ENCODE measurements around the gene CDKAL1.

Gene CDKAL1

GRCh38 chr6:20947977-20948376, 413.7 kb downstream of the CDKAL1 start:
- DNase-seq (ENCODE audit: low read depth in 1 of 2, low spot score in 1 of 2) = no peak

DNA sequence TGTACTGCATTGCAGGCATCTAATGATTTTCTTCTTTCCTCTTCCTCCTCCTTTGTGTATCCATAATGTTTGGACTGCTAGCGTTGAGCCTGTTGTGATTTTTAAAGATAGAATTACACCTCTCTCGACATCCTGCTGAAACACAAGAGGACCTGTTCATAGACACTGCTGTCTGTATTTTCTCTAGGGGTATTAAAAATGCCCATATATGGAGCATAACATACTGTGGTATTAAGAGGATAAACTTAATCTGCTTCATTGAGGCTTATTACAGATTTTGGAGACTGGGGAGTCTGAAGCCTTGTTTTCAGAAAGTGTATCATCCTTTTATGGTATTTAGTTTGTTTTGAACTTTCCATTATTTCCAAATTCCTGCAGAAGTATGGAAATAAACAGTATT, 414.3 kb downstream of the CDKAL1 start:
- no peak for DNase-seq (ENCODE audit: low read depth in 1 of 2, low spot score in 1 of 2)

DNA sequence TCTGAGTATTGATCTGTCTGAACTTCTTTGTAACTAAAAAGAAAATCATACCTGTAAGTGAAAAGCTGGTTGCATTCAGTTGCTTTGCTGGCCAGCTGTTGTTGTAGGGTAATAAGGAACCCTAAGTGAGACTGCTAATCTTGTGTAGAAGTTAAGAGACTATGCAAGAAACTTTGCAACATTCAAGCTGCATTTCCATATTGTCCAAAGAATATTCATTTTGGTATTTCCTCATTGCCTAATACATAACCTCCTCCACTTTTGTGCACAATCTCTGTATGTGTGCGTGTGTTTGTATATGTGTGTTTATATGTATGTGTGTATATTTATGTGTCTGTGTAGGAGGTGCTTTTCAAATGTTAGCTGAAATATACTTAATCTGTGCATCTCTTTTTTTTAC, 414.9 kb downstream of the CDKAL1 start:
- DNase-seq (ENCODE audit: low read depth in 1 of 2, low spot score in 1 of 2) = no peak

DNA sequence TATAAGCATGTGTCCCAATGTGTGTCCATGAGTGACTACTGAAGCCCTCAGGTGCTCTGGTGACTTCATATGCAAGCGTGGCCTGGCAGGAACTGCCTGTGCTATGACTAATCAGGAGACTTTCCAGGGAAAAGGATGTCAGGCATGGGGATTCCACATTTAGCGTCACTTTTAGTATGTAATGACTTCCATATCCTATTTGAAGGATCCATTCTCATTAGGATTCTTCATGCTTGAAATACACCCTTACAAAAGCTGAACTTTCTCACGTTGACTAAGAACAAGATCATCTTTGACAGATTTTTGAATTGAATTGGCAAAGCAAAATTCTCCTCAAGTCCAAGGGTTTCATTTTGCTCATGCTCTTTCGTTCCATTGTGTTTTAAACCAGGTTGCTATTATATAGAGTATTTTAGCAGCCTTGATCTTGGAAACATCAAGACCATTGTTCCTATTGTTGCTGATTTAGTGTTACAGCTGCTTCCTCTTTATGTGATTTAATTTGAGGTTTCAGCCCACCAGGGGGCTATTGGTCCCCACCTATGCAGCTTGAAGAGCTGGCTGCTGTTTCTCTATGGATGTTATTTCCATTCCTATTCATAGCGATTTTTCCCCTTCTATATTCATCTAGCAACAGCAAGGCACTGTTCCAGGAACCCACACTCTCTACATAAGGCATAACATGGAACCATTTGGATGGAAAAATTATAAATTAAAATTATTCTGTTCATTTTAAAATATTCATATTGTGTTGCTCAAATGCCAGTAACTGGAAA, 418.6 kb downstream of the CDKAL1 start:
- no peak for DNase-seq (ENCODE audit: low read depth in 1 of 2, low spot score in 1 of 2)

- no peak for DNase-seq (ENCODE audit: low read depth in 1 of 2, low spot score in 1 of 2)
These were observed 420.1 kb downstream of the CDKAL1 start for GRCh38 chr6:20954315-20954714.

GRCh38 chr6:20955131-20955530, 420.9 kb downstream of the CDKAL1 start:
- no peak for DNase-seq (ENCODE audit: low read depth in 1 of 2, low spot score in 1 of 2)

- DNase-seq (ENCODE audit: low read depth in 1 of 2, low spot score in 1 of 2) = no peak
These were observed 421.5 kb downstream of the CDKAL1 start for GRCh38 chr6:20955751-20956150.

DNA sequence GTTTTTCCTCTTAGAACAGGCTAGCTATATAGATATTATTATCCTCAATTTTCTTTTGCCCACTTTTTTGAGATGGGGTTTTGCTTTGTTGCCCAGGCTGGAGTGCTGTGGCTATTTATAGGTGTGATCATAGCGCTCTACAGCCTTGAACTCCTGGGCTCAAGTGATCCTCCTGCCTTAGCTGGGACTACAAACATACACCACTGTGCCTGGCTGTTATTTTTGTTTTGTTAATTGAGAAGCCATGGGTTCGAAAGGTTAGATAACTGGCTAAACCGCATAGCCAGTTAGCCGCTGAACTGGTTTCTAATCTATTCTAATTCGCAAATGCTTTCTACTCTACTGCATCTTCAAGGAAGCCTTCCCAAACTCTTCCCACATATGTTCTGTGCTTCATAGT, 425.8 kb downstream of the CDKAL1 start:
- no peak for DNase-seq (ENCODE audit: low read depth in 1 of 2, low spot score in 1 of 2)

DNA sequence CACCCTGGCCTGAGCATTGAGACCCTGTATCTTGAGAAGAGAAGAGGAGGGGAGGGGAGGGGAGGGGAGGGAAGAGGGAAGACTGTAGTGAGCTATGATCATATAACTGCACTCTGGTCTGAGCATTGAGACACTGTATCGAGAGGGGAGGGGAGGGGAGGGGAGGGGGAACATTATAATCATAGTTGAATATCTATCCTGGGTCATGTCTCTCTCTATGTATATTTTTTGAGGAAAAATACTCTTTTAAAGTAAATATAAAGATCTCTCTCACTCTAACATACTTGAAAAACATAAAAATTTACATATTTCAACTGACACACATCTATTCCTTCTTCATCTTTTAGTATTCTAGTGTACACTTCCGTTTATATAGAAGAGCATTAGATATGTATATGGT, 431.0 kb downstream of the CDKAL1 start:
- DNase-seq (ENCODE audit: low read depth in 1 of 2, low spot score in 1 of 2) = no peak

DNA sequence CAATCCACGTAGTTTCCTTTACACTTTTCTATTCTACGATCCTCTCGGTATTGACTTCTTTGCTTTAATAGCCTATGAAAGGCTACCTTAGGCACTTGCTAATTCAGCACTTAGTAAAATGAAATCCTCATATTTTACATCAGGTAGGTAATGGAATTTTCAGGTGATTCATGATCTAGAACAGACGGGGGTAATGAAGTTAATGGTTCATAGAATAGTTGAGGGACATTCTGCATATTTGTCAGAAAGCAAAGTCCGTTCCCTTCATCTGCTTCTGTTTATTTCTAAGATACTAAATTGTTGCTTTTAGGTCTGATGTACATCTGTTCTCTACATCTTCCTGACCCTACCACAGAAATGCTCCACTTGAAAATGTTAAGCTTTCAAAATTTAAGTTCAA, 431.7 kb downstream of the CDKAL1 start:
- no peak for DNase-seq (ENCODE audit: low read depth in 1 of 2, low spot score in 1 of 2)

DNA sequence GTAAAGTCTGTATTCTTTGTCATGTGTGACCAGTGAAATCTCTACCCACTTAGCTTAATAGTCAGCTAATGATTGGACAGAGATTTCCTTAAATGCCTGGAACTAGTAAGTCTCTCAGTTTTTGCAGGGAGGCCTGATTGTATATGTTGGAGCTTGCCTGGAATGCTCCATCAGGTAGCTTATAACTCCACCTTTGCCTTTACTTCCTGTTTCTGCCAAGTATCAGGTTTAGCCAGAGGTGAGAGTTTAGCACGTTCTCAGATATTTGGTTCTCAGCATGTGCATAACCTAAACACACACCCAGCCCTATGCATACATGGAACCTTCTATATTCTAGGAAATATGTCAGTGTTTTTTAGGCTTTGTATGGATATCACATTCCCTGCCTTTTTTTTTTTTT, 435.3 kb downstream of the CDKAL1 start:
- DNase-seq (ENCODE audit: low read depth in 1 of 2, low spot score in 1 of 2) = no peak

DNA sequence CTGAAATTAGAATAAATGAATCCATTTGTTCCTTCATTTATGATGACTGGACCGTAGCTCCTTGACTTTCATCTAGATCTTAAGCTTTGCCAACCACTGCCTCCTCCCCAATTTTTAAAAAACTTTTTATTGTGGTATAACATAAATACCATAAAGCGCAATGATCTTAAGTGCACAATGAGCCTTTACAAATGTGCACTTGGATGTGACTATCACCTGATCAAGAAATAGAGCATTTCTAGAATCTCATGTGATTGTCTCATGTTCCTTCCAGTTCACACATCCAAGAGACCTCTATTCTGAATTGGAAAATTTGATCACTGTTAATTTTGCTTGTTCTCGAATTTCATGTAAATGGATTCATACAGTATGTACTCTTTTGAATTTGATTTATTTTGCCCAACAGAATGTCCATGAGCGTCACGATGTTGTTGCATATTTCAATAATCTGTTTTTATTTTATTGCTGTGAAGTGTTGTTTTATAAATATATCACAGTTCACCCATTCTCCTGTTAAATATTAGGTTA, 442.2 kb downstream of the CDKAL1 start:
- DNase-seq (ENCODE audit: low read depth in 1 of 2, low spot score in 1 of 2) = no peak

- DNase-seq (ENCODE audit: low read depth in 1 of 2, low spot score in 1 of 2) = no peak
These were observed 443.9 kb downstream of the CDKAL1 start for GRCh38 chr6:20978151-20978614.

- no peak for DNase-seq (ENCODE audit: low read depth in 1 of 2, low spot score in 1 of 2)
These were observed 444.8 kb downstream of the CDKAL1 start for GRCh38 chr6:20979076-20979475.

GRCh38 chr6:20983961-20984360, 449.7 kb downstream of the CDKAL1 start:
- no peak for DNase-seq (ENCODE audit: low read depth in 1 of 2, low spot score in 1 of 2)

DNA sequence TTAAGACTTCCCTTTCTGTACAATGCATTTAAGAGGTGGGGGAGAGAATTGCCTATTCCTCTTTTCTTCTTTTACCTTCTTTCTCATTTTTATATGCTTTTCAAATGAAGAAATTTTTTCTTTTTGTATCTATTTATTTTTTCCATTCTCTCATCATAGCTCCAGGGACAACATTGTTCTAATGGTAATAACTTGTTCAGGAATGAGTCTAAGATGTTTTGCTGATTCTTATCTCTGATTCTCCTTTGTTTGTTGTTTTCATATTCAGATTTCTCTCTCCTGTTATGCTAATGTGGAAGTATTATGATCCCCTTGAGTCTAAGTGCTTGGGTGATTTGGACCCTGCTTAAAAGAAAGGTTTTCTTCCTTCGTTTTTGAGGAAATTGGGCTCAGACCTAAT, 451.6 kb downstream of the CDKAL1 start:
- DNase-seq (ENCODE audit: low read depth in 1 of 2, low spot score in 1 of 2) = no peak

- no peak for DNase-seq (ENCODE audit: low read depth in 1 of 2, low spot score in 1 of 2)
These were observed 457.7 kb downstream of the CDKAL1 start for GRCh38 chr6:20991910-20992309.

GRCh38 chr6:20996099-20996498, 461.8 kb downstream of the CDKAL1 start:
- no peak for DNase-seq (ENCODE audit: low read depth in 1 of 2, low spot score in 1 of 2)

- no peak for DNase-seq (ENCODE audit: low read depth in 1 of 2, low spot score in 1 of 2)
These were observed 463.0 kb downstream of the CDKAL1 start for GRCh38 chr6:20997143-20997769.

DNA sequence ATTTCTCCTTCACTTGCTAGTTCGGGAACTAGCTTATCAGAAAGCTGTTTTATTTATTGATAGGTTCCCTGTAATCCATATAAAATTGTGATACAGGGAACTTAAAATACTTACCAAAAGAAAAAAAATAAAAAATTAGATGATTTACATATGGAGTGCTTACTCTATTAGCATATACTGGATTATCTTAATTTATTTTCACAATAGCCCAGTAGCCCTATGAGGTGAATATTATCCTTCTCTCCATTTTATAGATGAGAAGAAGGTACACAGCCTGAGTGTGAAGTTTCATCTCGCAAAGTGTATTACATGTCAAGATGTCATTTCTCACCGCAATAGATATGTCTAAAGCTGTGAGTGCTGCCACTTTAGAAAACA, 463.5 kb downstream of the CDKAL1 start:
- DNase-seq (ENCODE audit: low read depth in 1 of 2, low spot score in 1 of 2) = no peak

DNA sequence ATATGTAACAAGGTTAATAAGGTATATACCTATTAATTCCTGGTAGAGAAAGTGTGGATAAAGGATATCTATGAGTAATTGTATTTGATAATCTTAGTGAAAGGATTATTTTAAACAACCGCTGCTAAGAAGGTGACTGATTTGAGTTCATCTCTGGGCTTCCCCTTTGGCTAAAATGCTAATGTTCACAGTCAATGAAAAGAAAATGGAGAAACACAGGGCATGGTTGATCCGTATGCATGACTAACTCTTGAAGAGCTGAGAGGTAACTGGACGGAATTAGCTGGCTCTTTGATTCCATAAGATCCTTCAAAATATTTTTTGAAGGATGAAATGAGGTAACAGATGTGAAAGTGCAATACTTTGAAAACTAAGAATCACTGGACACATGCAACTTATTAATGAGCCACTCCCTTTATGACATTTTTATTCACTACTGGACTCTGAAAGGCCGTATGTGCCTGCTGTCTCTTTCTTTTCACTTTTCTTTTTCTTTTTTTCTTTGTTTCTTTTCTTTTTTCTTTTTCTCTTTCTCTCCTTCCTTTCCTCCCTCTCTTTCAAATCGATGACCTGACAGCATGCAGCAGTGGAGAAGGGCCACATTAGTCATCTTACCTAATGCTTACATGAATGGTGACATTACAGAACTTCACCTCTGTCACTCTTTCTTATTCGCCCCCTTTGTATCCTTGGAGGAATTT, 464.6 kb downstream of the CDKAL1 start:
- DNase-seq (ENCODE audit: low read depth in 1 of 2, low spot score in 1 of 2) = no peak

DNA sequence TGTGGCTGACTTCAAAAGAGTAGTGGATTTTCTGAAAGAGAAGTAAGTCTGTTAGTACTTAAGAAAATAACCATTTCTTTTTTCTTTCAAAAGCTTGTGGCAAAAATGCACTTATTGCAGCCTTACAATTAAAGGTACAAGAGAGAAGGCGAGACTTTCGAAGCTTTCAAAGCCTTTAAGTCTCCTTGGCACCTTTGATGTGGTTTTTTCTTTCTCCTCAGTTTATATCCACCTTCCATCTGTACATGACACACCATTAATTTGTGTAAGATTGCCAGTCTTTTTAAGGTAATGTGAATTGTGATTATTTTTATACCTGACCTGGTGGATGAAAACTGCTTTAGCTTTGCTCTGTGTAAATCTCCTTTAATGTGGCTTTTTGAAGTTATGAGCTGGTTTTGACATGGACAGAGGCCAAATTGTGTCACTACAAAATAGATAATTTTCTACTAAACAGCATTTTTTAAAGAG, 466.1 kb downstream of the CDKAL1 start:
- DNase-seq (ENCODE audit: low read depth in 1 of 2, low spot score in 1 of 2) = no peak

All from activated CD4-positive, alpha-beta T cell treated with anti-CD3 and anti-CD28 coated beads, Interleukin-2, amount 50 U/mL, for 24 hours (primary cell).